GM23338 (cell line): Measurements from ENCODE around the gene KRTAP10-12.

Source experiments
- CTCF ChIP-seq, 2 experiments: fragments of 200-600 bp in 1 of 2; sonication (generic) in 1 of 2; conservative IDR thresholded peaks; 2 replicates each; pipeline versions ENCODE4 v1.5.1 to v1.6.1; 2016 to 2017; ENCODE audit warnings: antibody characterized with exemption in 2 of 2, low read depth in 2 of 2, mild to moderate bottlenecking in 2 of 2, moderate library complexity in 1 of 2
- POLR2AphosphoS5 ChIP-seq: IDR thresholded peaks from 2 replicates; pipeline ENCODE4 v1.6.1; 2016; ENCODE audit warnings: antibody characterized with exemption, low read depth

DNA sequence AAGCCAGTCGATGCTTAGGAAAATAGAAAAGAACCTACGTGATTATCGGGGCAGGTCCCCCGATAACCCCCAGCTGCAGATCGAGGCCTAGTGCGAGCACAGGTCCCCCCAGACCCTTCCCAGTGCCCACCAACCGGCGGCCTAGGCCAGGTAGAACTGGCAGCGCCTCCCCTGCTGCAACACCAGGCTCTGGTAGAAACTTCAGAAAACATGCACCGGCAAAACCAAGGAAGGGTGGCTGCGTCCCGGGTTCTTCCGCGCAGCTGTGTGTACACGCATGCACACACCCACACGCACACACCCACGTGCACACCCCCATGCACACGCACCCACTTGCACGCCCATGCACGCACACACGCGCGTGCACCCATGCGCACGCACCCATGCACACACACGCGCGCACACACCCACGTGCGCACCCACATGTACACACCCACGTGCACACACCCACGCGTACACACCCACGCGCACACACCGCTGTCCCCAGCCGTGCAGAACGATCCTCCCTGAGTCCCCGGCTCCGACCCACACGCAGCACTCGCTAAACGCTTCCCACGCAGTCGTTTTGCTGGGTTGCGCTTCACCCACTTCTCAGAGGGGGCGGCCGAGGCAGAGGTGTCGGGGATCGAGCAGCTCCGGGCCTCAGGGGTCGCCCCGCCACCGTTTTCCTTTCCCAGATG, 9.2 kb downstream of the KRTAP10-12 start:
- TF ChIP-seq POLR2AphosphoS5 (no peak), CTCF (conservative IDR thresholded peaks at IDR 0.05; ENCODE audit: low read depth in 2 of 2) (no peak)
